Measurements from ENCODE around the gene COL25A1.

- no peak for TF ChIP-seq POLR2AphosphoS5 (IDR thresholded peaks at IDR 0.05; ENCODE audit: borderline replicate concordance, low read depth, low read length)
- no peak for TF ChIP-seq EZH2 (IDR thresholded peaks at IDR 0.05)
- TF ChIP-seq FOXP2 (optimal IDR thresholded peaks at IDR 0.05; ENCODE audit: control extremely low read depth, extremely low read length, insufficient read depth), result no peak
Observed at GRCh38 chr4:109077505-109077904, 225.0 kb downstream of the COL25A1 start.
